ENCODE data around the gene HOXB3.

DNA sequence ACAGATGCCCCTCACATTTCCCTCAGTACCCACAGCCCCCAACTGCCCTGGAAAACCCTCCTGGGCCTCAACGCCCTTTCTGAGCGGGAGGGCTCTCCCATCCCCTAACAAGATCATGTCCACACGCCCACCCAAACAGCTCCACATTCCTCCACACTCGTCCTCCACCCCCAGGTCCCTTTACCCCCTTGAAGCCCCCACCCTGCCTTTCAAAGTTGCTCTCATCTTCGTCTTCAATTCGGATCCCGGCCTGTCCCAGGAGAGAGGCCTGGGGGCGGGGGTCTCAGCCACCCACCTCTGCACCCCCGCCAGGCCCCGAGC, 26.2 kb downstream of the HOXB3 start:
- no peak for TF ChIP-seq EZH2phosphoT487 (IDR thresholded peaks at IDR 0.05; ENCODE audit: borderline replicate concordance, low read length)
- TF ChIP-seq, protein P1, sequence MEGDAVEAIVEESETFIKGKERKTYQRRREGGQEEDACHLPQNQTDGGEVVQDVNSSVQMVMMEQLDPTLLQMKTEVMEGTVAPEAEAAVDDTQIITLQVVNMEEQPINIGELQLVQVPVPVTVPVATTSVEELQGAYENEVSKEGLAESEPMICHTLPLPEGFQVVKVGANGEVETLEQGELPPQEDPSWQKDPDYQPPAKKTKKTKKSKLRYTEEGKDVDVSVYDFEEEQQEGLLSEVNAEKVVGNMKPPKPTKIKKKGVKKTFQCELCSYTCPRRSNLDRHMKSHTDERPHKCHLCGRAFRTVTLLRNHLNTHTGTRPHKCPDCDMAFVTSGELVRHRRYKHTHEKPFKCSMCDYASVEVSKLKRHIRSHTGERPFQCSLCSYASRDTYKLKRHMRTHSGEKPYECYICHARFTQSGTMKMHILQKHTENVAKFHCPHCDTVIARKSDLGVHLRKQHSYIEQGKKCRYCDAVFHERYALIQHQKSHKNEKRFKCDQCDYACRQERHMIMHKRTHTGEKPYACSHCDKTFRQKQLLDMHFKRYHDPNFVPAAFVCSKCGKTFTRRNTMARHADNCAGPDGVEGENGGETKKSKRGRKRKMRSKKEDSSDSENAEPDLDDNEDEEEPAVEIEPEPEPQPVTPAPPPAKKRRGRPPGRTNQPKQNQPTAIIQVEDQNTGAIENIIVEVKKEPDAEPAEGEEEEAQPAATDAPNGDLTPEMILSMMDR (conservative IDR thresholded peaks at IDR 0.05; ENCODE audit: low read depth, low read length), result no peak
- no peak for TF ChIP-seq EZH2 (IDR thresholded peaks at IDR 0.05; ENCODE audit: low read length, unreplicated experiment)
